Measurements from ENCODE around the gene ARHGAP6.

ARHGAP6 gene

GRCh38 chrX:11421805-11422524, 243.8 kb downstream of the ARHGAP6 start:
- DNase-seq, result no peak

- no peak for DNase-seq
Observed at GRCh38 chrX:11420851-11421250, 244.9 kb downstream of the ARHGAP6 start.

DNA sequence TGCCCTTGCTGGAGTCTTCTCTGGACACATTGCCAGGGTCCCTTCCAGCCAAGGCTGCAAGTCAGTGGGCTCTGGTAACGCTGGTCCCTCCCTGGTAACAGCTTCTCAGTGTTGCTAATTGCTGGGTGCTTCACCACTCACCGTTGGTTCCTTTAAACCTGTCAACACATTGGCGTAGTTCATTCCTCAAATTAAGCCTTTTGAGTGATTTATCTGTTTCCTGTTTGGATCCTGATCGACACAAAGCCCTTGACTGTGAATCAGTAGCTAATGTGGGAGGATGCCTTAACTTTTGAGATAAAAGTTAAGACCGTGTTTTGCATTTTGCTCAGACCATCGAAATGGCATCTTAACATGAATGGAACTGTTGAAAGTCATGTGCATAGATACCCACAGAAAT, 246.6 kb downstream of the ARHGAP6 start:
- DNase-seq, result no peak

DNA sequence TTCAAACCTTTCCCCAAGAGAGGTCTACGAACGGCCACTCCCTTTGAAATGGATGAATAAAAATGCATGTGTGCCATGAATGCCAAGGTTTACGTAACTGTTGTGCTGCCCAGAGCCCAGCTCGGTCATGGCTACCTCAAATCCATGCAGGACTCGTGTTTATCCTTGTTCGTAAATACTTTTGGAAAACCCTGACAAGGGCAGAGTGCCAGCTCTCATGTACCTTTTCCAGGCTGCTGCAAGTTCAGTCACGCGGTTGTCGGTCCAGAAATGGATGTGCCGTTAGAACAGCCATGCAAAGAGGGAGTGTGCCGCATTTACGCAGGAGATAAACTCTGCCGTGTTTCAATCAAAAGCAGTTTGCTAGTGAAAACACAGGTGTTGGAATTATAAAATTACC, 249.1 kb downstream of the ARHGAP6 start:
- DNase-seq, result no peak

GRCh38 chrX:11414091-11414490, 251.6 kb downstream of the ARHGAP6 start:
- DNase-seq, result no peak

DNA sequence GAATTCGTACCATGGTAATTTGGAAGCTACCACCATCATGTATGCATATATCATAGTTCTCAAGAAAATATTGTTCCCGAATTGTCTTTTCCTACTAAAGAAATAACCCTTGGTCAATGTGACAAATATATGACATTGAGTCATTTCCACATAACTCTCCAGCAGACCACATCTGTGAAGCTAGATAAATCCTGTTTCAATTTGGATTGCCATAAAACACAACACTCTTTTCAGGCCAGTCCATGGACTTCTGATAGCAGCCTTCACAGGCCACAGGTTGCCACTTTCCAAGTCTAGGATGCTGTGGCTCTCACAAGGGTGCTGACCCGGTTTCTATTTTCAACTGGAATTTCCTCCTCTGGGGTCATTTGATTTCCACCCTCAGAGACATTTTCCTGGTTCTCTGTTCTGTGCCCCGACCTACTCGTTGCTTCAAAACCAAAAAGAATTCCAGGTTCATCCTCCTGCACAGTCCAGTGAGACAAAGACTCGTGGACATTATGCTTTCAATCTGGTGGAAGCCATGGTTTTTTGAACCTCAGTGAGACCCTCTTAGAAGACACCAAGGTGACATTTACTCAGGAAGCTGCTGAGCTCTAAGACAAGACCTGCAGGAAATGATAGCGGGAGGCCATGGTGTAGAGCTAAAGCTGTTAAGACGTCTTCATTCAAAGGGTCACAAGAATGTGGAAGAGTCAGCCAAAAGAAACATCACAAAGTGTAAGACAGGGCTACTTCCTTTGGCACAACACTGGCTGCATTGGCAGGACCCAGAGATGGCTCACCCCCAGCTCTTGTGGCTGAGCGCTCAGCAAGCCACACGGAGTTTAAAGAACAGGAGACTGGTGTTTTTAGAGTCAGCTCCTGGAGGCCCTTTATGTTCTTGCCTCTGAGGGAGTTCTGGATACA, 252.8 kb downstream of the ARHGAP6 start:
- DNase-seq, result no peak

DNA sequence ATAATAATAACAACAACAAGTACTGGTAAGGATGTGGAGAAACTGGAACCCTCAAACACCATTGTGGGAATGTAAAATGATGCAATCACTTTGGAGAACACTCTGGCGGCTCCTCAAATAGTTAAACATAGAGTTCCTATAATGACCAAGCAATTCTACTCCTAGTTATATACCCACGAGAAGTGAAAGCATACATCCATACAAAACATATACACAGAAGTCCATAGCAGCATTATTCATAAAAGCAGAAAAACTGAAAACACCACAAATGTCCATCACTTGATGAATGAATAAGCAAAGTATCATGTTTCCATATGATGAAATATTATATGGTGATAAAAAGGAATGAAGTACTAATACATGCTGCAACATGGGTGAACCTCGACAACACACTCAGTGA, 255.8 kb downstream of the ARHGAP6 start:
- no peak for DNase-seq

GRCh38 chrX:11408783-11409182, 256.9 kb downstream of the ARHGAP6 start:
- no peak for DNase-seq

DNA sequence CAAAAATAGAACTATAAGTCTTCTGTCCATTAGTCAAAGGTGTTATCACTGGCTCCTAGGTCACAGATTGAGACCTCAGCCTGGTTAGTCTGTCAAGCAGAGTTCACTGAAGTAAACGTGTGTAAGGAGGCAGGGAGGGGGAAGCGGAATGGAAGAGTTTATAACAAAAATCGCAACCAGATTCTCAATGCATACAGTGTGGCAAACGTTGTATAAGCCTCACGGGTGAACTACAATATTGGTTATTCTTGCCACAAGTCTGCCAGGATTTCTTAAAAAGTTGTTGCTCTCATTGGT, 257.7 kb downstream of the ARHGAP6 start:
- no peak for DNase-seq

GRCh38 chrX:11407331-11408108, 258.2 kb downstream of the ARHGAP6 start:
- no peak for DNase-seq

DNA sequence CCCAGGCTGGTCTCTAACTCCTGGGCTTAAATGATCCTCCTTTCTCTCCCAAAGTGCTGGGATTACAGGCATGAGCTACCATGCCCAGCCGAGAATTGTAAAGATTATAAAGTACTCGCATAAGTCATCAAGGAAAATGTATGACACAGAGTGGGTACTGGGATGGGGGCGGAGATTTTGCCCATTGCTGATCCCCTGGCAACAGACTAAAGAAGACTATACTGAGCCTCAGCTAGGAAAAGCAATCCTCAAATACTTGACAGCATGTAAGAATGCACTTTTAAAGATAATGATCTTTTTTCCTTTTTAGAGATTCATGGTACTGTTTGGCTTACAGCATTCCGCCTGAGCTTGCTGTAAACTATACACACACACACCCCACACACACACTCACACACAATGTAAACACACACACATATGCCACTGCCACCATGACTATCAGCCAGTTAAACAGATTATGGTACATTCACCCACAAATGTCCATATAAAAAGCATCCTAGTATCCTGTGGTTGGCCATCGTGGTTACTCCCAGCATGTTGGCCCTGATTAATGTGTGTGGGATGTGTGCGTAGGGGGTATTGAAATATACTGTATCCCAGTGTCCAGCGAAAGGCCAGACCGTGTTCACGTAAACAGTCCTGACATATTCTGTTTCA, 259.5 kb downstream of the ARHGAP6 start:
- DNase-seq, result no peak

GRCh38 chrX:11403631-11404030, 262.1 kb downstream of the ARHGAP6 start:
- DNase-seq, result no peak

GRCh38 chrX:11401966-11402365, 263.8 kb downstream of the ARHGAP6 start:
- no peak for DNase-seq

DNA sequence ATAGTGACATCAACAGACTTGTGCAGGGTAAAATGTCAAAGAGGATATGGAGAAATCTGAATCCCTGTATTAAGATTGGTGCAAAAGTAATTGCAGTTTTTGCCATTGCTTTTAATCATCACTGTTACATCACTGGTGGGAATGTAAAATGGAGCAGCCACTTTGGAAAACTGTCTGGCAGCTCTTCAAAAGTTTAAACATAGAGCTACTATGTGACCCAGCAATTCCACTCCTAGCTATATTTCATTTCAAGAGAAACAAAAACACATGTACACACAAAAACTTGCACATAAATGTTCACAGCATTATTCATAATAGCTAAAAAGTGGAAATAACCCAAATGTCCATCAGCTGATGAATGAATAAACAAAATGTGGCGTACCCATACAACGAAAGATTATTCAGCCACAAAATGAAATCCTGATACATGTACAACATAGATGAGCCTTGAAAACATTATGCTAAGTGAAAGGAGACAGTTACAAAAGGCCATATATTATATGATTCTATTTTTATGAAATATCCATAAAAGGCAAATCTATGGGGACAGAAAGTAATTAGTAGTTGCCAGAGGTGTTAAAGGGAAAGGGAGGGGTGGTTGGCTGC, 266.1 kb downstream of the ARHGAP6 start:
- no peak for DNase-seq

GRCh38 chrX:11398785-11399184, 266.9 kb downstream of the ARHGAP6 start:
- no peak for DNase-seq

DNA sequence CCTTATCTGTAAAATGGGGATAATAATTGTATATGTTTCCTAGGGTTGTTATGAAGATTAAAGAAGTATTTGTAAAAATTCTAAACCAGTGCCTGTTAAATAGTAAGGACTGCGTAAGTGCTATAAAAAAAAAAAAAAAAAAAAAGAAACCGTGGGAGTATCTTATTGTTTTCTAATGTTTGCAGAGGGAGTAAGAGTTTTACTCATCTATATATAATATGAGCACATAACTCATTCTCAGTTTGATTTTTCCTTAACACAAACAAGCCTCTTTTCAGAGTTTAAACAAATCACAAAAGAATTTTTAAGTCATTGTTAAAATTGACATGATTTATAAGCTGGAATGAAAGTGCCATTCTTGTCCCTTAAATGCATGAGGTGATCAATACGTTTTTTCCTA, 267.6 kb downstream of the ARHGAP6 start:
- no peak for DNase-seq

DNA sequence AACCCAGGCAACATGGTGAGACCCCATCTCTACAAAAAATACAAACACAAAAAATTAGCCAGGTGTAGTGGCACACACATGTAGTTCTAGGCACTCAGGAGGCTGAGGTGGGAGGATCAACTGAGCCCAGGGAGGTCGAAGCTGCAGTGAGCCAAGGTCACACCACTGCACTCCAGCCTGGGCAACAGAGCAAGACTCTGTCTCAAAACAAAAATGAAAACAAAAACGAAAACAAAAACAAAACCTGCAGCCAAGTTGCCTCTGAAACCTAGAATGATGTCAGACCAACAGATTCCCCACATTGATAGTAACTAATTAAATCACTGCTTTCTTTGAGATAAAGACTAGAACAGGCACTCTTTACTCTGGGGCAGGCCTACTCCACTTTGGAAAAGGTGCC, 268.0 kb downstream of the ARHGAP6 start:
- DNase-seq, result peak; percentile 20

- no peak for DNase-seq
Observed at GRCh38 chrX:11395859-11396258, 269.9 kb downstream of the ARHGAP6 start.

DNA sequence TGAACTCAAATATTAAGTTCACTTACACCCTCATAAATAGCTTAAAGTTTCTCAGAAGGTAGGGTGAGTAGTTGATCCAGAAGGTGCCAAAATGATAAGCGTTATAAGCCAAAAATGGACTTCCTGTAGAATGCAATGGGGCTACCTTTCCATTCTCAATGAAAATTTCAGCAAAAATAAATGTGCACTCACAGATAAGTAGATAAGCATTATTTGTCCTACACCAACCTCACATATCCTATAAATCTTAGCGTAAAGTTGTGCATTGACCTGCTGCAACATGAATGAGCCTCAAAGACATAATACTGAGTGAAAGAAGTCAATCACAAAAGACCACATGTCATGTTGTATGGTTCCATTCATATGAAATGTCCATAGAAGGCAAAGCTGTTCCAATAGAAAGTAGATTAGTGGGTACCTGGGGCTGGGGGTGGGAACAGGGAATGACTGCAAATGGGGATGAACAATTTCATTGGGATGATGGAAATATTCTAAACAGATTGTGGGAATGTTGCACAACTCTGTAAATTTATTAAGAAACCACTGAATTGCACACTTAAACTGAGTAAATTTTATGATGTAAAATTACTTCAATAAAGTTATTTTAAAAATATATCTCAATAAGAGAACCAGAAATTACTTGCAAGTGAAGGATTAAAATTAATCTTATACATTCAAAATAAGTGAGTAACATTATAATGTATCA, 271.6 kb downstream of the ARHGAP6 start:
- no peak for DNase-seq

GRCh38 chrX:11386812-11387211, 278.9 kb downstream of the ARHGAP6 start:
- no peak for DNase-seq

DNA sequence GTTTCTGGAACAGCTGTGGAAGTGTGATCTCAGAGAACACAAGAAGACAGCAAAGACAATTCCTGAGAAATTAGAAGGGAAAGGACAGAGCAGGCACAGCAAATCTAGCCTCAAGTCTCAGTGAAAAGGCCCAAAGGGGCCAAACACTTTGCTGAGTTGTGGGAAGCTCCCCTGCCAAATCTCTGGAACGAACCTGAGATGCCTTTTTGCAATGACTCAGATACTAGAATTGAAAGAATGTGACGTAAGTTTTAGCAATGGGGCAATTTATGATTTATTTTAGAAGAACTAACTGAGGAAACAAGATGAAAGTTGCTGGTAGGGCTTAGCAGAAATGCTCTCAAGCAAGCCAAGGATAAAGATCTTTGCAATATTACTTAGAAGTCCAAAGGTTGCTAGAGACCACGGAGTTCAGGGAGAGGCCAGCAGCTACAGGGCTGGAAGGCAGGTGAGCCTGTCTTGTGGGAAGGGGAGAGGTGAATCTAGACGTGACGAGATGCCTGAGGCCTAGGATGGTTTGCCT, 279.7 kb downstream of the ARHGAP6 start:
- DNase-seq, result no peak

DNA sequence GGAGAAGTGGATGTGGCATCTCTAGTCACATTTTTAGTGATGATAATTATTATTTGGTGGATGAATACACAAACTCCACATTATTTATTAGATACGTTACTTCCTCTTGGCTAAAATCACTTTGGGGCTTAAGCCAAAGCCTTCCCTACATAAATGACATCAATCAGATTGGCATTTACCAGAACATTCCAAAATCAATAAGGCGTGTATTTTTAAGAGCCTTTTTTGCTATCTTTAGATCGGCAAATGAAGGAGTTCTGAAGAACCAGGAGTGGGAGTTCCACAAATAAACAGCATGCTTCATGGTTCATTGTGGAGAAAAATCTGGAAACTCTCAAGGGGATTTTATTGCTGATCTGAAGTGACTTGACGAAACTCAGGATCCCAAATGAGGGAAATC, 282.8 kb downstream of the ARHGAP6 start:
- no peak for DNase-seq

Data from activated CD4-positive, alpha-beta T cell treated with anti-CD3 and anti-CD28 coated beads, Interleukin-10, Interleukin-2, amounts not matched to agents 100 ng/mL and 50 ng/mL, durations not matched to agents 16 hours and 8 hours (primary cell).